ENCODE measurements around the gene NEB.

Gene NEB

GRCh38 chr2:151733771-151734672 is at the start of gene NEB:
TSS of gene NEB (minus strand) at chr2:151734476. CDS start at chr2:151733156, 1,320 bp downstream.
- DNase-seq (ENCODE audit: low read depth in 3 of 3) = no peak

DNA sequence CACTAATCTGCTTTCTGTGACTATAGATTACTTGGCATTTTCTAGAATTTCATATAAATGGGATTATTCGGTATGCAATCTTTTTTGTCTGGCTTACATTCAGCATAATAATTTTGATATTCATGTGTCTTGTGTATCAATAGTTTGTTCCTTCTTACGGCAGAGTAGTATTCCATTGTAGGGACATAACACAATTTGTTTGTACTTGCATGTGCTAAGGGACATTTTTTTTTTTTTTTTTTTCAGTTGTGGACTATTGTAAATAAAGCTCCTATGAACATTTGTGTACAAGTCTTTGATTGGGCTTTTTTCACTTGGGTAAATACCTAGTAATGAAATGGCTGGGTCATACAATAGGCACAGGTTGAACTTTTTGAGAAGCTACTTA is 48.9 kb upstream of the NEB start:
- DNase-seq (ENCODE audit: low read depth in 3 of 3) = no peak

DNA sequence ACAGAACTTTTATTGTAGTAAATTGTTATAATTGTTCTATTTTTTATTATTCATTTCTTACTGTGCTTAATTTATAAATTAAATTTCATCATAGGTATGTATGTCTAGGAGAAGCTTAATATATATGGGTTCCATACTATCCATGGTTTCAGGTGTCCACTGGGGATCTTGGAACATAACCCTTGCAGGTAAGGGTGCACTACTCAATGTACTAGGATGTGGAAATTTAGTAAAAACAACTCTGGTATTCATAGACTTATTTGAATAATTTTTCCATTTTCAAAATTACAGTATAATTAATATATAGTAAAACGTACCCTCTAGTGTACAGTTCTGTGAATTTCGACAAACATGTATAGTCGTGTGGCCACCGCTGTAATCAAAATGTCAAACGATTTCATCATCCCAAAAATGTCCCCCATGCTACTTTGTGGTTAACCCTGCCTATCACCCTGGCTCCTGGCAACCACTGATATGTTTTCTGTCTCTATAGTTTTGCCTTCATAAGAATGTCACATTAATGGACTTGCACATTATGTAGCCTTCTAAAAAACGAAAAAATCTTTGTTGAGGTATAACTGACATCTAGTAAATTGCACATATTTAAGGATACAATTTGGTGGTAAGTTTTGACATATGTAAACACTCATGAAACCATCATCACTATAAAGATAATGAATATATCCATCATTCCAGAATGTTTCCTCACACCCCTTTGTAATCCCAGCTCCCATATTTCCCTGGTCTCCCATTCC is 48.3 kb upstream of the NEB start:
- DNase-seq (ENCODE audit: low read depth in 3 of 3) = no peak

DNA sequence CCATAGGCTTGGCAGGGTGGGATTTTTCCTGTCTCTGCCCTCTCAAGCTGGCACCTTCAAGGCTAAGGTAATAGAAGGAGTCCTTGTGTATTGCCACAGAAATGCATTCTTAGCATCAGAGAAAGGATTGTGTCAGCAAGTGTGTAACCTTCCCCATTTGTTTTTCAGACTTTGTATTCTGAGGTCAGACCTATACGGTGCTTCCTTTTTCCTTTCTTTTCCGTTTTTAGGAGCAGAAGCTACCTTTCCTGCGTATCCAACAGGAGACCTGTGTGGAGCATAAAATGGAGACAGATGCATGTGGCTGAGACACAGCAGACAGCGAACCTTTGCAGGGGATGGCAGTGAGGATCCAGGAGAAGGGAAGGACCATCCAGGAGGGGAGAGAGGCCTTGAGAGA is 47.4 kb upstream of the NEB start:
- no peak for DNase-seq (ENCODE audit: low read depth in 3 of 3)

- DNase-seq (ENCODE audit: low read depth in 3 of 3) = no peak
Measured at GRCh38 chr2:151780938-151781337, 46.7 kb upstream of the NEB start.

GRCh38 chr2:151777935-151778334 is 43.7 kb upstream of the NEB start:
- DNase-seq (ENCODE audit: low read depth in 3 of 3) = no peak

GRCh38 chr2:151777487-151777886 is 43.2 kb upstream of the NEB start:
- no peak for DNase-seq (ENCODE audit: low read depth in 3 of 3)

- no peak for DNase-seq (ENCODE audit: low read depth in 3 of 3)
Measured at GRCh38 chr2:151776367-151776766, 42.1 kb upstream of the NEB start.

GRCh38 chr2:151775057-151775740 is 40.9 kb upstream of the NEB start:
- no peak for DNase-seq (ENCODE audit: low read depth in 3 of 3)

DNA sequence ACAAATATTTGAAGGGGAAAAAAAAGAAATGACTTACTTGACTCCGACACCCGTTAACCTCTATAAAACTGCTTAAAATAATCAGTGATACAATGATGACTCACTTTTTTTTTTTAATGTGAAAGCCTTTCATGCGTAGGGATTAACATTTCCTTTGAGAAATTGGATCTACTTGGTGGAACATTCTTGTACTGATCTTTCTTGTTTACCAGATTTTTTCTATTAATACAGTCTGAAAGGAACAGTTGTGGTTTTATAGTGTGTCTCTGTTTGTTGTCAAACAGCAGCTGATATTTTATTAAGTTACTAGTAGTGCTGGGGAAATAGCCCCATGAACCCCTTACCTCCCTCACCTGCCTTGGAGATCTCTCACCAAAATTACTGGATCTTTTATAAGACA is 40.2 kb upstream of the NEB start:
- no peak for DNase-seq (ENCODE audit: low read depth in 3 of 3)

GRCh38 chr2:151771599-151772358 is 37.5 kb upstream of the NEB start:
- DNase-seq (ENCODE audit: low read depth in 3 of 3) = no peak

GRCh38 chr2:151770995-151771394 is 36.7 kb upstream of the NEB start:
- no peak for DNase-seq (ENCODE audit: low read depth in 3 of 3)

DNA sequence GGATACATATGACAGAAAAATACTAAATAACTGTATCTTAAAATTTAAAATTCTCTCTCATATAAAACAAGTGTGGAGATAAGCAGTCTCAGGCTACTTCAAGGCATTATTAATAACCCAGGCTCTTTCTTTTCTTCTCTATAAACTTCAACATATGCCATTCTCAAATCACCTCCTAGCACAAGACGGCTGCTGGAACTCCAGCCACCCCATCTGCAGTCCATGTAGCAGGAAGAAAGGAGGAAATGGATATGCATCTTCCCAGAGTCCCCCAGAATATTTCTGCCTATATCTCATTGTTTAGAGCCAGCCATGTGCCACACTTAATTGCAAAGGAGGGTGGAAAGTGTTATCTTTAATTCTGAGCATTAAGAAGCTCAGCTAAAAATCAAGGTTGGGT is 35.3 kb upstream of the NEB start:
- no peak for DNase-seq (ENCODE audit: low read depth in 3 of 3)

DNA sequence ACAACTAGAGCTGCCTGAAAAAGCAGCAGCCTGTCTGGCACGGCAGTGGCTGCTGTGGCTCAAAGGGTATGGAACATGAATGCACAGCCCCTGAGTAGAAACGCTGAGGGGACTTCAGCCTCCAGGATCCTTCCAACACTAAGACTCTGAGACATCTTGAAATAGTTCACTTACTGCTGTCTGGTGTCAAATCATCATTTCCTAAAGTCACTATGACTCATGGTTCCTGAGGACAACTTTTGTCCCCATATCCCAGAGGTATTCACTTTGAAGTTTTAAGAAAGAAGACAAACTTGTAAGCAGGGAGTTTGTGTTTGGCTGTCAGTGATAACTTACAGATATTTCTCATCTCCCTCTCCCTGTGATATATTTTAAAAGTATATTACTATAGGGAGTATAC is 33.3 kb upstream of the NEB start:
- DNase-seq (ENCODE audit: low read depth in 3 of 3) = no peak

DNA sequence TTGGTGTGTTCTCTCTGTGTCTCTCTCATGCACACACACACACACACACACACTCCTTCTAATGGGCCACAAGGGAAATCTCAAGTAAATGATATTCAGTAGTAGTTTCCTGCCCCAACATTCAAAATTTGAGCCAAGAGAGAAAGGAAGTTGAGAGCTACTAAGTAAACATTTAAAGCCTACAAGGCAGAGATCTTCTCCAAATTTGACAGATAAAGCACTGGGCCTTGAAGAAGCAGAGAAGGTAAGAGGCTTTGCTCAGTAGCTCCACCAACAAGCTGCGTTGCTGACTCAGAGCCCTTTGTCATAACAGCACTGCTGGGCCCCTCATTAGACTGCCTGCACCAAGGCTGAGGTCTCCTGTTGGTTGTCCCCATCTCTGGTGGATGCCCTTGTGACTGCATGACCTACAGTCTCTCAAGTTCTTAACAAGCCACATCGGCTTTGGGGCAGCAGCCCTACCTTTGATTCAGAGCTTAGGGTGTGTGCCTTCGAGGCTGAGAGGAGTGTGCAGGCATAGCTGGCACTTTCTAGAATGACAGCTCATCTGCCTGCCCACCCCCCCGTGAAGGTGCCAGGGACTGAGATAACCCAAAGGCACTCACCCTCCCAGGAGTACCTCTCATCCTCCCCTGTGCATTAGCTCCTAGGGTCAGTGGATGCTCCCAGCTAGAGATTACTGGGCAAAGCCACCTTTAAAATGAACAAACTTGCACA is 32.3 kb upstream of the NEB start:
- no peak for DNase-seq (ENCODE audit: low read depth in 3 of 3)

GRCh38 chr2:151765760-151766410 is 31.6 kb upstream of the NEB start:
- DNase-seq (ENCODE audit: low read depth in 3 of 3) = no peak

- no peak for DNase-seq (ENCODE audit: low read depth in 3 of 3)
Measured at GRCh38 chr2:151762694-151763093, 28.4 kb upstream of the NEB start.

- DNase-seq (ENCODE audit: low read depth in 3 of 3) = no peak
Measured at GRCh38 chr2:151761687-151762086, 27.4 kb upstream of the NEB start.

- DNase-seq (ENCODE audit: low read depth in 3 of 3) = no peak
Measured at GRCh38 chr2:151761193-151761592, 26.9 kb upstream of the NEB start.

DNA sequence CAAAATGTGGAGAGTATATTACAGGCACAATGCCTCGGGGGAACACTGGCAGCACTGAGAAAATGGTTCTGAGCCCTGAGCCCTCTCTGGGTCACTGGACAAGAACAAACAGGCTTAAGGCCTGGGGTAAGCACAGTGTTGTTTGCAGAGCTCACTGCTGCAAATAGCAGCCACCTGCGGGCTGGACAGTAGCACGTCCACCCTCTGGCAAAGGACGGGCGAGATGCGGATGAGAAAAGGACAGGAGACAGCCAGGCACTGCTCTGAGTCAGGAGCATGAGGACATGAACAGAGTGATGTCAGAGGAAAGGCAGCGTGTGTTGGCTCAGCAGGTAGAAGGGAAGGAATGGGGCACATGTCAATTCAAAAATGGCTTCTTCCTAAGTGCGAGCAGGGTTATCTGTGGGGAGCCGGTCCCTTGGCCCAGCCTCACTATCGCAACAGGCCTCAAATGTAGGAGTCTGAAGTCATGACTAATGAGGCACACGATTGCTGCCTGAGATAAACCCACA is 25.9 kb upstream of the NEB start:
- DNase-seq (ENCODE audit: low read depth in 3 of 3) = no peak
